GM12878 (cell line): Measurements from ENCODE around the gene ADIPOR1. TPM values are rescaled to one million over a fixed set of nuclear protein-coding genes. Genes with fewer than 3 reads are reported as not detected.

Experiments
- ATF7 ChIP-seq: fragments of 450-650 bp; IDR thresholded peaks from 2 replicates; pipeline ENCODE4 v1.6.1; 2016; ENCODE audit warnings: low read depth, mild to moderate bottlenecking
- CEBPZ ChIP-seq: fragments of 150-350 bp; IDR thresholded peaks from 2 replicates; pipeline ENCODE4 v1.6.1; 2016; ENCODE audit warnings: low read depth, low read length
- CHD2 ChIP-seq: IDR thresholded peaks from 2 replicates; pipeline ENCODE4 v1.6.1; 2011; ENCODE audit warnings: low read depth, low read length, improper control_type of control experiment, borderline replicate concordance
- CREM ChIP-seq: IDR thresholded peaks from 2 replicates; pipeline ENCODE4 v1.6.1; 2014; ENCODE audit warnings: antibody characterized with exemption, low read depth
- FOS ChIP-seq: IDR thresholded peaks from 3 replicates; pipeline ENCODE4 v1.6.1; 2011; ENCODE audit warnings: borderline replicate concordance; ENCODE audit not compliant: insufficient read length; ENCODE audit errors: extremely low read depth
- IRF4 ChIP-seq: IDR thresholded peaks from 2 replicates; pipeline ENCODE4 v1.6.1; 2011; ENCODE audit warnings: low read depth, low read length
- JUND ChIP-seq: IDR thresholded peaks from 2 replicates; pipeline ENCODE4 v1.6.1; 2012; ENCODE audit warnings: low read depth, mild to moderate bottlenecking, low read length, improper control_type of control experiment, moderate library complexity
- KLF5 ChIP-seq: fragments of 450-650 bp; IDR thresholded peaks from 2 replicates; pipeline ENCODE4 v1.6.1; 2014; ENCODE audit warnings: mild to moderate bottlenecking; ENCODE audit not compliant: partially characterized antibody
- NFYA ChIP-seq: IDR thresholded peaks from 2 replicates; pipeline ENCODE4 v1.6.1; 2011; ENCODE audit warnings: low read depth, mild to moderate bottlenecking, low read length, improper control_type of control experiment, borderline replicate concordance
- POLR2A ChIP-seq: IDR thresholded peaks from 2 replicates; pipeline ENCODE4 v1.6.1; 2011; ENCODE audit warnings: low read depth, mild to moderate bottlenecking, low read length
- POLR2AphosphoS5 ChIP-seq: IDR thresholded peaks from 2 replicates; pipeline ENCODE4 v1.6.1; 2011; ENCODE audit warnings: mild to moderate bottlenecking, low read length, inconsistent platforms
- RB1 ChIP-seq: fragments of 450-650 bp; formaldehyde crosslinking; IDR thresholded peaks from 2 replicates; pipeline ENCODE4 v1.6.1; 2017; ENCODE audit warnings: mild to moderate bottlenecking, borderline replicate concordance
- SIN3A ChIP-seq: IDR thresholded peaks from 2 replicates; pipeline ENCODE4 v1.6.1; 2012; ENCODE audit warnings: low read depth, low read length, improper control_type of control experiment
- SIX5 ChIP-seq: IDR thresholded peaks from 2 replicates; pipeline ENCODE4 v1.6.1; 2011; ENCODE audit warnings: mild to moderate bottlenecking, low read depth, low read length, moderate library complexity; ENCODE audit not compliant: severe bottlenecking
- SKIL ChIP-seq: fragments of 450-650 bp; IDR thresholded peaks from 2 replicates; pipeline ENCODE4 v1.6.1; 2017; ENCODE audit warnings: mild to moderate bottlenecking, low read depth, inconsistent platforms; ENCODE audit not compliant: poor library complexity, severe bottlenecking
- STAT3 ChIP-seq: IDR thresholded peaks from 2 replicates; pipeline ENCODE4 v1.6.1; 2011; ENCODE audit warnings: low read depth, low read length, improper control_type of control experiment
- USF2 ChIP-seq: IDR thresholded peaks from 2 replicates; pipeline ENCODE4 v1.6.1; 2011; ENCODE audit warnings: low read depth, low read length, improper control_type of control experiment, borderline replicate concordance
- YY1 ChIP-seq: IDR thresholded peaks from 2 replicates; pipeline ENCODE4 v1.6.1; 2011; ENCODE audit warnings: low read depth, mild to moderate bottlenecking, low read length
- ZBTB4 ChIP-seq: fragments of 450-650 bp; formaldehyde crosslinking; IDR thresholded peaks from 2 replicates; pipeline ENCODE4 v1.4.0; 2022; ENCODE audit warnings: mild to moderate bottlenecking, moderate library complexity
- ZNF274 ChIP-seq: IDR thresholded peaks from one replicate; pipeline ENCODE4 v1.8.0; 2011; ENCODE audit not compliant: insufficient read length, insufficient read depth
- ZZZ3 ChIP-seq: IDR thresholded peaks from 2 replicates; pipeline ENCODE4 v1.6.1; 2011; ENCODE audit warnings: low read depth; ENCODE audit not compliant: control insufficient read depth, insufficient read length
- polyA plus RNA-seq, 11 experiments: library from polyadenylated mRNA; depleted of rRNA in 4 of 11; unstranded in 6 of 11; stranded (reverse) in 5 of 11; fragments of >200 nt; fragmentation: Nextera tagmentation in 4 of 11; fragmentation: Illumina TruSeq in 1 of 11; extraction: Ambion mirVana in 4 of 11; extraction: Trizol in 1 of 11; gene quantifications; 1 replicate in 1 of 11; 2 replicates in 10 of 11; pipeline versions ENCODE4 v1.2.1 to v1.2.3, GENCODE V29; 2011 to 2016; ENCODE audit warnings: inconsistent platforms in 2 of 11, missing spikeins in 2 of 11, low read depth in 1 of 11
- total RNA-seq, 4 experiments: library from RNA; depleted of rRNA in 3 of 4; stranded (reverse); fragments of >200 nt in 3 of 4; fragmentation: Illumina TruSeq in 1 of 4; extraction: Trizol in 1 of 4; gene quantifications; 2 replicates each; pipeline versions ENCODE4 v1.2.1 to v1.2.3, GENCODE V29; 2013 to 2021

Gene ADIPOR1
- total and polyA plus RNA-seq, 10 of the 15 experiments (the other 5 are each of a cell fraction or from before 2014, with no cell fraction given) = 18.4 to 122 (median 65.6) TPM

GRCh38 chr1:203006948-203007871, 49.1 kb upstream of the ADIPOR1 start, which contains the start of gene TMEM183A (continued):
- TF ChIP-seq ZBTB4 = no peak
- TF ChIP-seq KLF5 = peak; percentile 46
- TF ChIP-seq IRF4 = 0 out of 2 replicates have a peak, but pooled peaks have one; percentile 29
- TF ChIP-seq NFYA = peak; percentile 38; the same call in 1 of the 2 replicates
- TF ChIP-seq ATF7 = peak; percentile 84
- peak; percentile 34 for TF ChIP-seq SKIL
- no peak for TF ChIP-seq USF2
- no peak for TF ChIP-seq JUND
- peak; percentile 99 for TF ChIP-seq CHD2
- TF ChIP-seq POLR2A = peak; percentile 95
- TF ChIP-seq ZNF274 = no peak
- TF ChIP-seq STAT3 = no peak
- peak; percentile 66 for TF ChIP-seq SIN3A
- peak; percentile 5; the same call in 1 of the 2 replicates for TF ChIP-seq RB1
- no peak for TF ChIP-seq CEBPZ
- TF ChIP-seq FOS = peak; percentile 29
- TF ChIP-seq ZZZ3 = no peak
- peak; percentile 40 for TF ChIP-seq SIX5
- peak; percentile 98 for TF ChIP-seq POLR2AphosphoS5
- TF ChIP-seq YY1 = peak; percentile 89
- TF ChIP-seq CREM = peak; percentile 99
